ENCODE data around the gene MBP. TPM values are rescaled to one million over a fixed set of nuclear protein-coding genes. Genes with fewer than 3 reads are reported as not detected.

MBP gene
- 0.53 TPM in 2 replicates for total RNA-seq

- no peak for DNase-seq (ENCODE audit: low read depth, low spot score)
Observed at GRCh38 chr18:77132369-77133050, at the start of gene MBP. Gene MBP (minus strand): TSS chr18:77132783. CDS start chr18:77105261, 27,522 bp downstream.

GRCh38 chr18:77181950-77182707 lies 49.5 kb upstream of the MBP start:
- no peak for DNase-seq (ENCODE audit: low read depth, low spot score)

- no peak for DNase-seq (ENCODE audit: low read depth, low spot score)
Observed at GRCh38 chr18:77178559-77178958, 46.0 kb upstream of the MBP start.

GRCh38 chr18:77177009-77177408 lies 44.4 kb upstream of the MBP start:
- DNase-seq (ENCODE audit: low read depth, low spot score) = no peak

GRCh38 chr18:77173275-77174030 lies 40.9 kb upstream of the MBP start:
- DNase-seq (ENCODE audit: low read depth, low spot score) = no peak

- DNase-seq (ENCODE audit: low read depth, low spot score) = no peak
Observed at GRCh38 chr18:77170890-77171410, 38.4 kb upstream of the MBP start.

GRCh38 chr18:77168811-77169311 lies 36.3 kb upstream of the MBP start:
- no peak for DNase-seq (ENCODE audit: low read depth, low spot score)

DNA sequence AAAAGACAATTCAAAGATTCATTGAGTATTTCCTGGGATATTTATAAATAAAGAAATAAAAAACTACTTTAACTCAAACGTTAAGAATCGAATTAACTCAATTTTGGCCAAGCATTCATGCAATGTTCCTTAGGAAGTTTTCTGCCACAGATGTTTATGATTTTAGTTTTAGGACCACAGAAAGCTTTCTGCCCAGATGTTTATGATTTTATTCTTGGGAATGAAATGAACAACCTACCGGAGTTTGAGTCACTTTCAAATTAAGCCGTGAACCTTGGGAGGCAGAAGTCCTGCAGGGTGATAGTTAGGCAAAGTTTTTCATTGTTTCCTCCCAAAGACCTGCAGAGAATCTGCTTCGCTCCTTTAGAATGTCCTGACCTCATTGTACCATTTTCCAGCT lies 34.7 kb upstream of the MBP start:
- no peak for DNase-seq (ENCODE audit: low read depth, low spot score)

- no peak for DNase-seq (ENCODE audit: low read depth, low spot score)
Observed at GRCh38 chr18:77166523-77166922, 33.9 kb upstream of the MBP start.

DNA sequence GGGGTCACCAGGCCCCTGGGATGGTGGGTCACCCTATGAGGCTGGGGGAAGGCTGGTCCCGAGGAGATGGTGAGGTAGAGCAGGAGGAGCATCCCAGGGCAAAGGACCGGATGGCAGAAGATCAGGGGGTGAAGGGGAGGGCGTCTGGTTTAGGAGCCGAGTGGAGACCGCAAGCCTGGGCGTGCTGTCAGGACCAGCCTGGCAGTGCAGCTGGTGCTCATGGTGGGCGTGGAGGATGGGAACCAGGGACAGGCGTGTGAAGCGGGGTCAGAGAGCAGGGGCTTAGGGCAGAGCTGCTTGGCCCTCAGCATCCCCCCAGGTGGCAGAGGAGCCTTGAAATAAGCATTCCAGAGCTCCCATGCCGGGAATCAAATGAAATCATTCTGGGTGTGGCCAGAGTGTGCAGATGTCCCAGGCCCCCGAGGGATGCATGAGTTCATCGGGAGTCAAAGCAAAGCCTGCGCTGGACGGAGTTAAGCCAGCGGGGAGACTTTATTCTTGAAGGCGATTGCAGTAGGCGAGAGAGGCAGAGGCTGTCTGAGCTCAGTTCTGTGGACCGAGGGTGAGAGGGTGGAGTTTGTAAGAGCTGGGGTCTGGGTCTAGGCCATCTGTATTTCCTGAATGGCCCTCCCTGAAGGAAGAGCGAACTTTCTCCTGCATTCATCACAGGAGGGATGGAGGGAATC lies 33.1 kb upstream of the MBP start:
- DNase-seq (ENCODE audit: low read depth, low spot score) = no peak

DNA sequence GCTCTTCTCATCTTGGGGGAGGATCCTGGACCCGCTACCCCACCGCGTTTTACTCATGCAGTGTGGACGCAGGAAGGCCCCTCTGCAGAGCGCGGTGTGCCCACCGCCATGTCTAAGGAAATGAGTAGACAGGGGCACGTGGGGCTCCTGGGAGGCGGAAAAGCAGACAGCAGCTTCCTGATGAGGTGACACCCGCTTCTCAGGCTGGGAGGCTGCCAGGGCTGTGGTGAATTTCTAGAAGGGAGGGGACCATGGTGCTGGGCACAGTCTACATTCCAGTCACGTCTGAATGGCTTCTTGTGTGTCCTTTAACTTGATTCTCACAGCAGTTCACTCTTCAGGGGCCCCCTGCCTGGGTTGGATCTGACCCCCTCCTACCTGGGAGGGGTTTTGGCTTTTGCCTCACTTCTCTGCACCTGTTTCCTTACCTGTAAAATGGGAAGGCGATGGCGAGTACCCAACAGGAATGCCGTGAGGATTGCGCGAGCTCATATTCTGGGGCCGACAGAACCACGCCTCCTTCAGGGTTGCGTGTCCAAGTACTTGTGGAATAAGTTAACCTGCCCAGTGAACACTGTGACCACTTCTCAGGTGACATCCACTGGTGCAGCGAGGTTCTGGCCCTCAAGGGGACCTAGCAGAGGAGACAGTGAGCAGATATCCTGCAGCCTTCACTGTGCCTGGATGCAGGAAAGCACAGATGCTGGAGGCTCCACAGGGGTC lies 32.3 kb upstream of the MBP start:
- DNase-seq (ENCODE audit: low read depth, low spot score) = no peak

- DNase-seq (ENCODE audit: low read depth, low spot score) = no peak
Observed at GRCh38 chr18:77164026-77164425, 31.4 kb upstream of the MBP start.

- DNase-seq (ENCODE audit: low read depth, low spot score) = no peak
Observed at GRCh38 chr18:77162580-77162979, 30.0 kb upstream of the MBP start.

DNA sequence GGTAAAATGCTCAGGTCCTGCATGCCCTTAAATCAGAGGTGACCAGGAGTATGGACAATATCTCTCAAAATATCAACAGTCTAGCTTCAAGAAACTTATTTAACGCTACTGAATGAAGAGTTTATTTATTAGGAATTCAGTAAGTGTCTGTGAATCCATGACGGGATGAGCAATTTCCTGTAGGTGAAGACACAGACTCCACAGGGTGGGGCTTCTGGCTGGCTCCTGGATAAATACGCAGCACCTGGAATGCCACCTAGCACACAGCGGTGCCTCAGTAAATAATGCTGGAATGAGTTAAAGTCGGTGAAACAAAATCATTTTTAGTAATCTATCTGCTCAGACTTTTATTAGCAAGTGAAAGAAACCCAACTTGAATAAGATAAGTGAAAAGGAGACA lies 29.4 kb upstream of the MBP start:
- no peak for DNase-seq (ENCODE audit: low read depth, low spot score)

- no peak for DNase-seq (ENCODE audit: low read depth, low spot score)
Observed at GRCh38 chr18:77161383-77161782, 28.8 kb upstream of the MBP start.

DNA sequence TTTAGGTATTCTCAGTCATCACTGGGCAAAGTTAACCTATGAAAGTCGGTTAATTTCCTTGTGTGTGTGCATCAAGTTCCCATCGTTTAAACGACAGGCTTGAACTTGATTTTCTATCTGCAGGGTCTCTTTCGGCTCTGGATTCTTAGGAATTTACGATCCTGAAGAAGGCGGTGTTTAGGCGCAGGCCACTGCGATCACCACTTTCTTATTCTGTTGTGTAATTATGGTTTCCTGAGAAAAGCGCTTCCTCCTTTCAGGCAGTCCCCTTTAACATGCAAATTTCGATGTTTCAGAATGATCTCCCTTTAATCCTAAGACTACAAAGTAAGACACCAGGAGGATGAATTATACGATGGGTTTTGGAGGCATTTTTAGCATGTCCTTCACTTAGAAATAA lies 27.9 kb upstream of the MBP start:
- DNase-seq (ENCODE audit: low read depth, low spot score) = no peak

- DNase-seq (ENCODE audit: low read depth, low spot score) = no peak
Observed at GRCh38 chr18:77157312-77157711, 24.7 kb upstream of the MBP start.

GRCh38 chr18:77155031-77155430 lies 22.4 kb upstream of the MBP start:
- no peak for DNase-seq (ENCODE audit: low read depth, low spot score)

DNA sequence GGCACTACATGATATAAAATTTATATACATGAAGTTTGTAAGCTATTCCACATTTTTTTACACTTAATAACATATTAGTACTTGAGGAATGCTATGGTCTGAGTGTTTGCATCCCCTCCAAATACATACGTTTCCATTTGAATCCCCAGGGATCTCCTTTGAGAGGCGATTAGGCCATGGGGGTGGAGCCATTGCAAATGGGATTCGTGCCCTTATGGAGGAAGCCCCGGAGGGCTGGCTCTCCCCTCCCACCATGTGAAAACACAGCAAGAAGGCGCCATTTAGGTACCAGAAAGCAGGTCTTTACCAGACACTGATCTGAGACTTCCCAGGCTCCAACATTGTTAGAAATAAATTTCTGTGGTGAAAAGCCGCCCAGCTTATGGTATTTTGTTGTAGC lies 20.8 kb upstream of the MBP start:
- DNase-seq (ENCODE audit: low read depth, low spot score) = no peak

- DNase-seq (ENCODE audit: low read depth, low spot score) = no peak
Observed at GRCh38 chr18:77151772-77152520, 19.4 kb upstream of the MBP start.
